Spinal cord (tissue), 10 donors: ENCODE measurements around the gene NPIPA7. TPM values are rescaled to one million over a fixed set of nuclear protein-coding genes. Genes with fewer than 3 reads are reported as not detected.
"Not testable (repeated sequence)": the region's sequence is repeated elsewhere in the genome, so short reads cannot be mapped to it uniquely, and the experiment has no call there.

Experiments used
- DNase-seq, 6 donors: peaks; one replicate each; pipeline versions ENCODE4 v3.0.0 to v3.0.0-alpha.2; 2013 to 2015; ENCODE audit warnings: low spot score in 6 of 6, low read depth in 4 of 6
- H3K27ac ChIP-seq: one replicate; pipeline ENCODE4 v1.5.1; 2013; ENCODE audit warnings: low read depth, low read length, control low read depth
- H3K27me3 ChIP-seq: one replicate; pipeline ENCODE4 v1.6.1; 2013; ENCODE audit warnings: low read length; ENCODE audit not compliant: control insufficient read depth, insufficient read depth
- H3K36me3 ChIP-seq: one replicate; pipeline ENCODE4 v1.6.1; 2013; ENCODE audit warnings: low read length; ENCODE audit not compliant: control insufficient read depth, insufficient read depth
- H3K4me1 ChIP-seq: one replicate; pipeline ENCODE4 v1.6.1; 2013; ENCODE audit warnings: low read length; ENCODE audit not compliant: control insufficient read depth, insufficient read depth
- H3K4me3 ChIP-seq: one replicate; pipeline ENCODE4 v1.5.1; 2013; ENCODE audit warnings: low read depth, low read length, control low read depth
- H3K9me3 ChIP-seq: one replicate; pipeline ENCODE4 v1.6.1; 2013; ENCODE audit warnings: low read length; ENCODE audit not compliant: control insufficient read depth, insufficient read depth
- WGBS: methylation state at CpG from one replicate; pipeline ENCODE4 v1.1.5; 2013; ENCODE audit warnings: missing lambda C conversion rate; ENCODE audit not compliant: insufficient coverage; 5-methylcytosine and 5-hydroxymethylcytosine counted together
- long read RNA-seq, 4 donors: transcript quantifications; one replicate each; lab custom pipeline, GENCODE V29; 2026
- polyA plus RNA-seq, 2 donors: library from polyadenylated mRNA; unstranded; fragments of 120-200 nt; gene quantifications; one replicate each; pipeline ENCODE4 v1.2.1, GENCODE V29; 2013; ENCODE audit not compliant: insufficient read length in 2 of 2
- total RNA-seq, 2 donors: library from RNA; depleted of rRNA in 1 of 2; stranded (reverse); fragments of 120-200 nt in 1 of 2; fragments of >200 nt in 1 of 2; gene quantifications; one replicate each; pipeline versions ENCODE4 v1.2.3 to v1.2.4, GENCODE V29; 2013 to 2014
- donor health status: healthy.

NPIPA7 gene
- total RNA-seq (1 to 10 TPM; 3.2 to 3.5 TPM), polyA plus RNA-seq (10 to 100 TPM; 18.0 to 48.8 TPM)
- long read RNA-seq, donor 1, partial matches to known transcripts: 11 of 11 reads
- long read RNA-seq, donor 1, other reads (novel, unspliced or antisense): 0 of 11 reads
- long read RNA-seq, donor 2: 0 reads
- long read RNA-seq, donor 3: 0 reads
- long read RNA-seq, donor 4: 0 reads

DNA sequence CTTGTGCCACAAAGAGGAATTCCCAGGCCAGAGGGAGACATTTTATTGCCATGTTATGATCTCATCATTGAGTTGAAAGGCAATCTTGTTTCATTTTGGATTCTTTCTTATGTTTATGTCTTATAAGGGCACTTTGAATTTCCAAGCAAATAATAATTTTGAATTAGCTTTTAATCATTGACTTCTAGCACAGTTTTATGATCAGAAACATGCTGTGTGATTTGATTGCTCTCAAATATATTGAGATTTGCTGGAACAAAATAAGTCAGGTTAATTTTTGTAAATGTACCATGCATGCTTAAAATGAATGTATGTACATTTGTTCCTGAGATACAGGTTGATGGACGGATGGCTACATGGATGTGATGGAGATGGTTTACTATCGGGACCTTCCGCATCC is at the start of gene NPIPA7:
NPIPA7 (plus strand) TSS at position 301 of the 400 bp plus-strand sequence. CDS start 105 bp downstream, outside the sequence.
- not testable (repeated sequence) for H3K4me1 ChIP-seq, H3K27me3 ChIP-seq, H3K4me3 ChIP-seq, H3K9me3 ChIP-seq, DNase-seq, H3K27ac ChIP-seq, H3K36me3 ChIP-seq
- WGBS: no CpG with 5 or more reads among the region's 3 CpGs

DNA sequence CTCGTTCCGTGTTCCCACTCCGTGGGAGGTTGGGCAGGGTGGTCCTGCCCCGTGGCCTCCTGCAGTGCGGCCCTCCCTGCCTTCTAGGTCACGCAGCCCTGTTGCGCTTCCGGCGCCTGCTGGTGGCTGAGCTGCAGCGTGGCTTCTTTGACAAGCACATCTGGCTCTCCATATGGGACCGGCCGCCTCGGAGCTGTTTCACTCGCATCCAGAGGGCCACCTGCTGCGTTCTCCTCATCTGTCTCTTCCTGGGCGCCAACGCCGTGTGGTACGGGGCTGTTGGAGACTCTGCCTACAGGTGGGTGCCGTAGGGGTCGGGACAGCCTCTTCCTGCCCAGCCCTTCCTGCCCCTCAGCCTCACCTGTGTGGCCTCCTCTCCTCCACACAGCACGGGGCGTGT is 47.5 kb upstream of the NPIPA7 start:
- H3K27me3 ChIP-seq, H3K4me1 ChIP-seq, H3K36me3 ChIP-seq, H3K27ac ChIP-seq, DNase-seq, H3K4me3 ChIP-seq, H3K9me3 ChIP-seq: not testable (repeated sequence)
- WGBS: no CpG with 5 or more reads among the region's 23 CpGs

- H3K9me3 ChIP-seq, H3K36me3 ChIP-seq, H3K4me1 ChIP-seq, H3K27me3 ChIP-seq, DNase-seq, H3K4me3 ChIP-seq, H3K27ac ChIP-seq: not testable (repeated sequence)
- WGBS: 45% methylated on average over 9 of the region's 30 CpGs
Measured at GRCh38 chr16:16357556-16357955, 21.4 kb upstream of the NPIPA7 start.

DNA sequence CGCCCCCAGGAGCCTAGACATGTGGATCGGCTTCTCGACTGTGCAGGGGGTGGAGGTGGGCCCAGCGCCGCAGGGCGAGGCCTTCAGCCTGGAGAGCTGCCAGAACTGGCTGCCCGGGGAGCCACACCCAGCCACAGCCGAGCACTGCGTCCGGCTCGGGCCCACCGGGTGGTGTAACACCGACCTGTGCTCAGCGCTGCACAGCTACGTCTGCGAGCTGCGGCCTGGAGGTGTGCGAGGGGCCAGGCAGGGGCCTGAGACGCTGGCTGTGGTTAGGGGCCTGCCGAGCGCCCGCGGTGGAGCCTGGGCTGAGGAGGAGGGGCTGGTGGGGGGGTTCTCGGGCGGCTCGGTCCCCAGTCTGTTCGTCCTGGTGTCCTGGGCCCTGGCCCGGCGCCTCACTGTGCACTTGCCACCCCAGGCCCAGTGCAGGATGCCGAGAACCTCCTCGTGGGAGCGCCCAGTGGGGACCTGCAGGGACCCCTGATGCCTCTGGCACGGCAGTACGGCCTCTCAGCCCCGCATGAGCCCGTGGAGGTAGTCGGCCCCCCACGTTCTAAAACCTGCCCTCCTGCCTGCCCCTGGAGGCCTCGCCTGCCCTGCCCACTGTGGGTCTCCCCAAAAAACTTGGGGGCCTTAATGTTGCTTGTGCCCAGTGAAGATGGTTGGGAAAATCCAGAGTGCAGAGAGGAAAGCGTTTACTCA is 20.2 kb upstream of the NPIPA7 start:
- DNase-seq, H3K4me1 ChIP-seq, H3K27ac ChIP-seq, H3K4me3 ChIP-seq, H3K36me3 ChIP-seq, H3K27me3 ChIP-seq, H3K9me3 ChIP-seq: not testable (repeated sequence)
- WGBS: no CpG with 5 or more reads among the region's 40 CpGs

GRCh38 chr16:16363595-16363994 is 15.3 kb upstream of the NPIPA7 start:
- H3K9me3 ChIP-seq, DNase-seq, H3K27ac ChIP-seq, H3K27me3 ChIP-seq, H3K36me3 ChIP-seq, H3K4me1 ChIP-seq, H3K4me3 ChIP-seq: not testable (repeated sequence)
- WGBS: no CpG with 5 or more reads among the region's 31 CpGs

DNA sequence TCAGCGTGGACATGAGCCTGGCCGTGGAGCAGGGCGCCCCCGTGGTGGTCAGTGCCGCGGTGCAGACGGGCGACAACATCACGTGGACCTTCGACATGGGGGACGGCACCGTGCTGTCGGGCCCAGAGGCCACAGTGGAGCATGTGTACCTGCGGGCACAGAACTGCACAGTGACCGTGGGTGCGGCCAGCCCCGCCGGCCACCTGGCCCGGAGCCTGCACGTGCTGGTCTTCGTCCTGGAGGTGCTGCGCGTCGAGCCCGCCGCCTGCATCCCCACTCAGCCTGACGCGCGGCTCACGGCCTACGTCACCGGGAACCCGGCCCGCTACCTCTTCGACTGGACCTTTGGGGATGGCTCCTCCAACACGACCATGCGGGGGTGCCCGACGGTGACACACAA is 14.8 kb upstream of the NPIPA7 start:
- H3K27ac ChIP-seq, DNase-seq, H3K27me3 ChIP-seq, H3K36me3 ChIP-seq, H3K4me1 ChIP-seq, H3K9me3 ChIP-seq, H3K4me3 ChIP-seq: not testable (repeated sequence)
- WGBS: no CpG with 5 or more reads among the region's 39 CpGs

DNA sequence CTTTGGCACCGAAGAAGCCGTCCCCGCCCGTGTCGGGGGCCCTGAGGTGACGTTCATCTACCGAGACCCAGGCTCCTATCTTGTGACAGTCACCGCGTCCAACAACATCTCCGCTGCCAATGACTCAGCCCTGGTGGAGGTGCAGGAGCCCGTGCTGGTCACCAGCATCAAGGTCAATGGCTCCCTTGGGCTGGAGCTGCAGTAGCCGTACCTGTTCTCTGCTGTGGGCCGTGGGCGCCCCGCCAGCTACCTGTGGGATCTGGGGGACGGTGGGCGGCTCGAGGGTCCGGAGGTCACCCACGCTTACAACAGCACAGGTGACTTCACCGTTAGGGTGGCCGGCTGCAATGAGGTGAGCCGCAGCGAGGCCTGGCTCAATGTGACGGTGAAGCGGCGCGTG is 14.2 kb upstream of the NPIPA7 start:
- not testable (repeated sequence) for H3K4me1 ChIP-seq, H3K4me3 ChIP-seq, H3K36me3 ChIP-seq, H3K9me3 ChIP-seq, DNase-seq, H3K27me3 ChIP-seq, H3K27ac ChIP-seq
- WGBS: no CpG with 5 or more reads among the region's 28 CpGs

GRCh38 chr16:16365319-16365718 is 13.6 kb upstream of the NPIPA7 start:
- not testable (repeated sequence) for H3K27me3 ChIP-seq, H3K27ac ChIP-seq, H3K4me3 ChIP-seq, H3K9me3 ChIP-seq, DNase-seq, H3K36me3 ChIP-seq, H3K4me1 ChIP-seq
- 91% methylated on average over 11 of the region's 21 CpGs for WGBS

- not testable (repeated sequence) for H3K9me3 ChIP-seq, H3K27ac ChIP-seq, H3K27me3 ChIP-seq, H3K4me3 ChIP-seq, H3K4me1 ChIP-seq, DNase-seq, H3K36me3 ChIP-seq
- WGBS: no CpG with 5 or more reads among the region's 22 CpGs
Measured at GRCh38 chr16:16365851-16366250, 13.1 kb upstream of the NPIPA7 start.

DNA sequence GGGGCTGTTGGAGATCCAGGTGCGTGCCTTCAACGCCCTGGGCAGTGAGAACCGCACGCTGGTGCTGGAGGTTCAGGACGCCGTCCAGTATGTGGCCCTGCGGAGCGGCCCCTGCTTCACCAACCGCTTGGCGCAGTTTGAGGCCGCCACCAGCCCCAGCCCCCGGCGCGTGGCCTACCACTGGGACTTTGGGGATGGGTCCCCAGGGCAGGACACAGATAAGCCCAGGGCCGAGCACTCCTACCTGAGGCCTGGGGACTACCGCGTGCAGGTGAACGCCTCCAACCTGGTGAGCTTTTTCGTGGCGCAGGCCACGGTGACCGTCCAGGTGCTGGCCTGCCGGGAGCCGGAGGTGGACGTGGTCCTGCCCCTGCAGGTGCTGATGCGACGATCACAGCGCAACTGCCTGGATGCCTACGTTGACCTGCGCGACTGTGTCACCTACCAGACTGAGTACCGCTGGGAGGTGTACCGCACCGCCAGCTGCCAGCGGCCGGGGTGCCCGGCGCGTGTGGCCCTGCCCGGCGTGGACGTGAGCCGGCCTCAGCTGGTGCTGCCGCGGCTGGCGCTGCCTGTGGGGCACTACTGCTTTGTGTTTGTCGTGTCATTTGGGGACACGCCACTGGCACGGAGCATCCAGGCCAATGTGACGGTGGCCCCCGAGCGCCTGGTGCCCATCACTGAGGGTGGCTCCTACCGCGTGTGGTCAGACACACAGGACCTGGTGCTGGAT is 12.2 kb upstream of the NPIPA7 start:
- DNase-seq, H3K4me3 ChIP-seq, H3K9me3 ChIP-seq, H3K27ac ChIP-seq, H3K27me3 ChIP-seq, H3K4me1 ChIP-seq, H3K36me3 ChIP-seq: not testable (repeated sequence)
- whole genome bisulfite sequencing: 98% methylated on average over 12 of the region's 54 CpGs
